Transverse colon (tissue), 4 donors: ENCODE results near the gene GSTP1. TPM values are rescaled to one million over a fixed set of nuclear protein-coding genes. Genes with fewer than 3 reads are reported as not detected.

Experiments
- DNase-seq: peaks from one replicate; pipeline ENCODE4 v3.0.0-alpha.2; 2019
- H3K27ac ChIP-seq, 4 donors: fragments of 200-600 bp; sonication (generic); 2 replicates each; pipeline ENCODE4 v1.5.1; 2016 to 2018; ENCODE audit warnings: inconsistent platforms in 4 of 4
- H3K27me3 ChIP-seq: fragments of 200-600 bp; sonication (generic); 2 replicates; pipeline ENCODE4 v1.5.1; 2017; ENCODE audit warnings: inconsistent platforms
- H3K36me3 ChIP-seq, 4 donors: fragments of 200-600 bp; sonication (generic); 2 replicates each; pipeline ENCODE4 v1.5.1; 2017 to 2019; ENCODE audit warnings: inconsistent platforms in 4 of 4
- H3K4me1 ChIP-seq, 4 donors: fragments of 200-600 bp; sonication (generic); 2 replicates each; pipeline ENCODE4 v1.5.1; 2017 to 2020; ENCODE audit warnings: inconsistent platforms in 4 of 4
- H3K4me3 ChIP-seq, 4 donors: fragments of 200-600 bp; sonication (generic); 1 replicate in 1 of 4; 2 replicates in 3 of 4; pipeline versions ENCODE4 v1.5.1 to v1.6.1; 2017 to 2019; ENCODE audit warnings: inconsistent platforms in 4 of 4
- H3K9me3 ChIP-seq, 2 donors: fragments of 200-600 bp; sonication (generic); 2 replicates each; pipeline ENCODE4 v1.5.1; 2017 to 2019; ENCODE audit warnings: inconsistent platforms in 2 of 2
- EP300 ChIP-seq: sonication (generic); formaldehyde crosslinking; IDR thresholded peaks from one replicate; pipeline ENCODE4 v1.6.1; 2017; ENCODE audit warnings: antibody characterized with exemption, low read depth
- POLR2A ChIP-seq: fragments of 450-650 bp; IDR thresholded peaks from one replicate; pipeline ENCODE4 v1.6.1; 2016; ENCODE audit warnings: antibody characterized with exemption, mild to moderate bottlenecking, moderate library complexity
- POLR2AphosphoS5 ChIP-seq, 3 donors: sonication (generic); formaldehyde crosslinking; IDR thresholded peaks; one replicate each; pipeline ENCODE4 v1.6.1; 2016; ENCODE audit warnings: antibody characterized with exemption in 3 of 3
- WGBS, 2 donors: methylation state at CpG; one replicate each; pipeline ENCODE4 v1.1.5; 2018; ENCODE audit warnings: low coverage in 1 of 2; 5-methylcytosine and 5-hydroxymethylcytosine counted together
- in situ Hi-C, 4 donors: fragments of 200-750 bp; cut with MboI; loops; one replicate each; pipeline versions ENCODE4 v1.15.0 to v1.15.1; 2017; ENCODE audit warnings: low sequenced_read_pairs in 3 of 4, low pct_ligation_motif_present in 1 of 4, low pct_unique_long_range_greater_than_20kb in 1 of 4
- intact Hi-C: fragments of 100-400 bp; cut with DNase I; formaldehyde crosslinking; loops from one replicate; pipeline ENCODE4 v1.15.1; 2023; ENCODE audit warnings: low total_unique reads
- total RNA-seq, 4 donors: library from RNA; depleted of rRNA; stranded (reverse); fragments of >200 nt; gene quantifications; one replicate each; pipeline ENCODE4 v1.1.0, GENCODE V29; 2016
- TF ChIP-seq, protein P1 (sequence below), 5 experiments: fragments of 200-600 bp in 3 of 5; fragments of 450-650 bp in 2 of 5; sonication (generic) in 3 of 5; IDR thresholded peaks; 1 replicate in 2 of 5; 2 replicates in 3 of 5; pipeline ENCODE4 v1.5.1; 2016 to 2017; ENCODE audit warnings: antibody characterized with exemption in 5 of 5, inconsistent platforms in 3 of 5, mild to moderate bottlenecking in 2 of 5, moderate library complexity in 1 of 5

GSTP1 gene
- total RNA-seq, 4 donors from 2014 or later, result 166 to 578 (median 537) TPM

- 87% methylated on average over 10 of the region's 10 CpGs; no CpG with 5 or more reads in 1 of the 2 donors for WGBS, 2 donors
- intact Hi-C loops (no loop called here), in situ Hi-C loops (no loop called here)
- TF ChIP-seq POLR2AphosphoS5 (IDR thresholded peaks at IDR 0.05), result no peak
- no peak overlapping the region for H3K4me3 ChIP-seq
- no peaks in the 10 kb centered on the region for H3K36me3 ChIP-seq
- DNase-seq, result no peak
- H3K4me1 ChIP-seq, result peaks cover under 1 to 14% (median 6%) of the 10 kb centered on the region in 4 donors
- H3K9me3 ChIP-seq, result peaks cover 1 to 5% of the 10 kb centered on the region in 2 donors
- H3K27ac ChIP-seq, result no peak overlapping the region
- H3K27me3 ChIP-seq, result no peaks in the 10 kb centered on the region
These were observed 44.6 kb upstream of the GSTP1 start for GRCh38 chr11:67538823-67539505.

GRCh38 chr11:67539550-67539949, 44.1 kb upstream of the GSTP1 start:
- no peak overlapping the region for H3K4me3 ChIP-seq
- TF ChIP-seq, protein P1, sequence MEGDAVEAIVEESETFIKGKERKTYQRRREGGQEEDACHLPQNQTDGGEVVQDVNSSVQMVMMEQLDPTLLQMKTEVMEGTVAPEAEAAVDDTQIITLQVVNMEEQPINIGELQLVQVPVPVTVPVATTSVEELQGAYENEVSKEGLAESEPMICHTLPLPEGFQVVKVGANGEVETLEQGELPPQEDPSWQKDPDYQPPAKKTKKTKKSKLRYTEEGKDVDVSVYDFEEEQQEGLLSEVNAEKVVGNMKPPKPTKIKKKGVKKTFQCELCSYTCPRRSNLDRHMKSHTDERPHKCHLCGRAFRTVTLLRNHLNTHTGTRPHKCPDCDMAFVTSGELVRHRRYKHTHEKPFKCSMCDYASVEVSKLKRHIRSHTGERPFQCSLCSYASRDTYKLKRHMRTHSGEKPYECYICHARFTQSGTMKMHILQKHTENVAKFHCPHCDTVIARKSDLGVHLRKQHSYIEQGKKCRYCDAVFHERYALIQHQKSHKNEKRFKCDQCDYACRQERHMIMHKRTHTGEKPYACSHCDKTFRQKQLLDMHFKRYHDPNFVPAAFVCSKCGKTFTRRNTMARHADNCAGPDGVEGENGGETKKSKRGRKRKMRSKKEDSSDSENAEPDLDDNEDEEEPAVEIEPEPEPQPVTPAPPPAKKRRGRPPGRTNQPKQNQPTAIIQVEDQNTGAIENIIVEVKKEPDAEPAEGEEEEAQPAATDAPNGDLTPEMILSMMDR (IDR thresholded peaks at IDR 0.05), result no peak
- no peak for TF ChIP-seq POLR2AphosphoS5 (IDR thresholded peaks at IDR 0.05)
- no peak for TF ChIP-seq EP300
- TF ChIP-seq POLR2A, result no peak
- in situ Hi-C loops (no loop called here), intact Hi-C loops (no loop called here)
- H3K4me1 ChIP-seq, result peaks cover 7 to 19% (median 10%) of the 10 kb centered on the region in 4 donors
- WGBS, 2 donors, result 33 to 66% methylated on average over 1 to 4 of the region's 4 CpGs
- DNase-seq, result no peak
- peaks cover 0 to 2% of the 10 kb centered on the region in 2 donors for H3K9me3 ChIP-seq
- H3K27ac ChIP-seq, result no peak overlapping the region
- H3K27me3 ChIP-seq, result no peaks in the 10 kb centered on the region
- no peaks in the 10 kb centered on the region for H3K36me3 ChIP-seq

GRCh38 chr11:67541198-67541597, 42.4 kb upstream of the GSTP1 start:
- H3K4me3 ChIP-seq, result no peak overlapping the region
- H3K36me3 ChIP-seq, result no peaks in the 10 kb centered on the region
- DNase-seq, result no peak
- no peaks in the 10 kb centered on the region for H3K9me3 ChIP-seq
- intact Hi-C loops, result no loop called here
- in situ Hi-C loops, result no loop called here
- peaks cover 9 to 29% (median 17%) of the 10 kb centered on the region in 4 donors for H3K4me1 ChIP-seq
- TF ChIP-seq EP300 (no peak), POLR2AphosphoS5 (IDR thresholded peaks at IDR 0.05) (no peak), POLR2A (no peak)
- TF ChIP-seq, protein P1 (IDR thresholded peaks at IDR 0.05), result no peak
- H3K27me3 ChIP-seq, result no peaks in the 10 kb centered on the region
- 74% methylated on average over 6 of the region's 6 CpGs; no CpG with 5 or more reads in 1 of the 2 donors for WGBS, 2 donors
- no peak overlapping the region for H3K27ac ChIP-seq

- H3K9me3 ChIP-seq, result no peaks in the 10 kb centered on the region
- no peaks in the 10 kb centered on the region for H3K36me3 ChIP-seq
- H3K4me1 ChIP-seq, result peaks cover 9 to 29% (median 17%) of the 10 kb centered on the region in 4 donors
- DNase-seq, result no peak
- WGBS, 2 donors, result 68% methylated on average over 3 of the region's 3 CpGs; no CpG with 5 or more reads in 1 of the 2 donors
- H3K27me3 ChIP-seq, result no peaks in the 10 kb centered on the region
- TF ChIP-seq POLR2A, result no peak
- no peak for TF ChIP-seq POLR2AphosphoS5 (IDR thresholded peaks at IDR 0.05)
- TF ChIP-seq EP300, result no peak
- TF ChIP-seq, protein P1 (IDR thresholded peaks at IDR 0.05), result no peak
- no peak overlapping the region for H3K4me3 ChIP-seq
- intact Hi-C loops, result no loop called here
- no peak overlapping the region for H3K27ac ChIP-seq
- in situ Hi-C loops, result no loop called here
These were observed 41.4 kb upstream of the GSTP1 start for GRCh38 chr11:67542169-67542568.
